ENCODE results near the gene SNF8.
"Not testable (repeated sequence)": the region's sequence is repeated elsewhere in the genome, so short reads cannot be mapped to it uniquely, and the experiment has no call there.

Gene SNF8

GRCh38 chr17:48944515-48945260 is at the start of gene SNF8:
SNF8 (minus strand) TSS chr17:48944842; CDS start chr17:48944734, 108 bp downstream.
- DNase-seq (ENCODE audit: low spot score), result peak; percentile 89

- DNase-seq (ENCODE audit: low spot score), result no peak
Observed at GRCh38 chr17:48993951-48994350, 49.3 kb upstream of the SNF8 start.

GRCh38 chr17:48993305-48993704 is 48.7 kb upstream of the SNF8 start:
- DNase-seq (ENCODE audit: low spot score), result no peak

GRCh38 chr17:48992444-48992843 is 47.8 kb upstream of the SNF8 start:
- no peak for DNase-seq (ENCODE audit: low spot score)

- DNase-seq (ENCODE audit: low spot score), result no peak
Observed at GRCh38 chr17:48990882-48991357, 46.3 kb upstream of the SNF8 start.

- DNase-seq (ENCODE audit: low spot score), result no peak
Observed at GRCh38 chr17:48989100-48989499, 44.5 kb upstream of the SNF8 start.

- DNase-seq (ENCODE audit: low spot score), result no peak
Observed at GRCh38 chr17:48985436-48986245, 41.0 kb upstream of the SNF8 start.

- no peak for DNase-seq (ENCODE audit: low spot score)
Observed at GRCh38 chr17:48981927-48982539, 37.4 kb upstream of the SNF8 start.

- no peak for DNase-seq (ENCODE audit: low spot score)
Observed at GRCh38 chr17:48973806-48974205, 29.2 kb upstream of the SNF8 start.

- no peak for DNase-seq (ENCODE audit: low spot score)
Observed at GRCh38 chr17:48972749-48973097, 28.1 kb upstream of the SNF8 start.

GRCh38 chr17:48970865-48971687 is 26.4 kb upstream of the SNF8 start:
- DNase-seq (ENCODE audit: low spot score), result peak; percentile 65

- no peak for DNase-seq (ENCODE audit: low spot score)
Observed at GRCh38 chr17:48970224-48970623, 25.6 kb upstream of the SNF8 start.

- peak; percentile 74 for DNase-seq (ENCODE audit: low spot score)
Observed at GRCh38 chr17:48961516-48962233, 17.0 kb upstream of the SNF8 start.

GRCh38 chr17:48960834-48961515 is 16.3 kb upstream of the SNF8 start:
- DNase-seq (ENCODE audit: low spot score), result peak; percentile 33

GRCh38 chr17:48954300-48954755 is 9.7 kb upstream of the SNF8 start:
- DNase-seq (ENCODE audit: low spot score), result peak; percentile 75

- no peak for DNase-seq (ENCODE audit: low spot score)
Observed at GRCh38 chr17:48952904-48953303, 8.3 kb upstream of the SNF8 start.

- DNase-seq (ENCODE audit: low spot score), result no peak
Observed at GRCh38 chr17:48951572-48951971, 6.9 kb upstream of the SNF8 start.

GRCh38 chr17:48945261-48945651 is 614 bp upstream of the SNF8 start:
- not testable (repeated sequence) for DNase-seq (ENCODE audit: low spot score)

- no peak for DNase-seq (ENCODE audit: low spot score)
Observed at GRCh38 chr17:48933035-48933434, 11.6 kb downstream of the SNF8 start.

GRCh38 chr17:48930435-48930873 is 14.2 kb downstream of the SNF8 start:
- no peak for DNase-seq (ENCODE audit: low spot score)

GRCh38 chr17:48929812-48930165 is 14.9 kb downstream of the SNF8 start:
- no peak for DNase-seq (ENCODE audit: low spot score)

Data from SW480 (cell line).